Peyer's patch (tissue), 4 donors: Measurements from ENCODE around the gene SNRPA1.

ENCODE experiments used
- CTCF ChIP-seq, 6 experiments: fragments of 450-650 bp in 4 of 6; fragments of 200-600 bp in 2 of 6; sonication (generic) in 1 of 6; IDR thresholded peaks; one replicate each; pipeline ENCODE4 v1.5.1; 2017 to 2019; ENCODE audit warnings: antibody characterized with exemption in 6 of 6, mild to moderate bottlenecking in 3 of 6, moderate library complexity in 1 of 6
- POLR2A ChIP-seq, 2 donors: fragments of 450-650 bp; IDR thresholded peaks; one replicate each; pipeline ENCODE4 v1.5.1; 2017; ENCODE audit warnings: antibody characterized with exemption in 2 of 2, mild to moderate bottlenecking in 2 of 2, moderate library complexity in 2 of 2

- TF ChIP-seq POLR2A (IDR thresholded peaks at IDR 0.05) (no peak), CTCF (IDR thresholded peaks at IDR 0.05) (no peak)
Measured at GRCh38 chr15:101308604-101309435, 13.8 kb upstream of the SNRPA1 start.
